Glutamatergic neuron (in vitro differentiated cells): Measurements from ENCODE around the gene GUCY1A1. TPM values are rescaled to one million over a fixed set of nuclear protein-coding genes. Genes with fewer than 3 reads are reported as not detected.

Source experiments
- DNase-seq: peaks from one replicate; pipeline ENCODE4 v3.0.0; 2022
- H3K27ac Mint-ChIP-seq: one replicate; pipeline ENCODE4 v1.8.0; 2020; ENCODE audit warnings: mild to moderate bottlenecking, mixed read lengths, inconsistent platforms; ENCODE audit not compliant: unreplicated experiment
- H3K27me3 Mint-ChIP-seq: one replicate; pipeline ENCODE4 v1.8.0; 2020; ENCODE audit warnings: mild to moderate bottlenecking, moderate library complexity, mixed read lengths, inconsistent platforms; ENCODE audit not compliant: unreplicated experiment
- H3K36me3 Mint-ChIP-seq: one replicate; pipeline ENCODE4 v1.8.0; 2020; ENCODE audit warnings: mild to moderate bottlenecking, mixed read lengths, inconsistent platforms; ENCODE audit not compliant: unreplicated experiment
- H3K4me1 Mint-ChIP-seq: one replicate; pipeline ENCODE4 v1.8.0; 2020; ENCODE audit warnings: mild to moderate bottlenecking, low read depth, mixed read lengths, inconsistent platforms; ENCODE audit not compliant: unreplicated experiment
- H3K4me3 Mint-ChIP-seq: one replicate; pipeline ENCODE4 v1.8.0; 2020; ENCODE audit warnings: mild to moderate bottlenecking, mixed read lengths, inconsistent platforms; ENCODE audit not compliant: unreplicated experiment
- H3K9me3 Mint-ChIP-seq: one replicate; pipeline ENCODE4 v1.8.0; 2020; ENCODE audit warnings: mild to moderate bottlenecking, moderate library complexity, mixed read lengths, inconsistent platforms; ENCODE audit not compliant: unreplicated experiment
- CTCF ChIP-seq: fragments of 200-600 bp; sonication (generic); IDR thresholded peaks from one replicate; pipeline ENCODE4 v1.5.0; 2021; ENCODE audit not compliant: partially characterized antibody, unreplicated experiment
- total RNA-seq: library from RNA; stranded (reverse); fragmentation: NEBNext Ultra II Directional; extraction: Animal tissue kit (Norgen Biotek cat#: 25700); gene quantifications from one replicate; pipeline ENCODE4 v1.2.1, GENCODE V29; 2021; ENCODE audit not compliant: unreplicated experiment

The GUCY1A1 gene
- total RNA-seq, 1 donor from 2014 or later, result not detected

- peak overlapping the region; percentile 50 for H3K4me3 Mint-ChIP-seq
- H3K4me1 Mint-ChIP-seq, result no peaks in the 10 kb centered on the region
- no peaks in the 10 kb centered on the region for H3K9me3 Mint-ChIP-seq
- no peak overlapping the region for H3K27ac Mint-ChIP-seq
- no peak for TF ChIP-seq CTCF
- no peaks in the 10 kb centered on the region for H3K36me3 Mint-ChIP-seq
- DNase-seq, result no peak
- H3K27me3 Mint-ChIP-seq, result peaks cover 1% of the 10 kb centered on the region
These were observed 91.2 kb downstream of the GUCY1A1 start for GRCh38 chr4:155757745-155758265.

GRCh38 chr4:155758481-155759371 lies 92.1 kb downstream of the GUCY1A1 start, which contains the start of gene GUCY1B1:
Gene GUCY1B1, plus strand, starts transcription at chr4:155759021. Its CDS starts 120 bp downstream, at chr4:155759141.
- H3K4me3 Mint-ChIP-seq, result peak within 1 kb of the TSS; percentile 71
- H3K36me3 Mint-ChIP-seq, result no peaks in the 10 kb centered on the region
- TF ChIP-seq CTCF, result no peak
- DNase-seq, result peak; percentile 89
- H3K9me3 Mint-ChIP-seq, result no peaks in the 10 kb centered on the region
- peaks cover 1% of the 10 kb centered on the region for H3K27me3 Mint-ChIP-seq
- no peaks in the 10 kb centered on the region for H3K4me1 Mint-ChIP-seq
- H3K27ac Mint-ChIP-seq, result peak within 1 kb of the TSS; percentile 28

GRCh38 chr4:155759372-155760252 lies 93.0 kb downstream of the GUCY1A1 start:
- Mint-ChIP-seq H3K4me3 (peak overlapping the region; percentile 71), H3K4me1 (no peaks in the 10 kb centered on the region), H3K9me3 (no peaks in the 10 kb centered on the region), H3K27me3 (peaks cover 1% of the 10 kb centered on the region), H3K36me3 (no peaks in the 10 kb centered on the region), H3K27ac (no peak overlapping the region)
- no peak for TF ChIP-seq CTCF
- DNase-seq, result peak; percentile 67

- no peaks in the 10 kb centered on the region for H3K4me1 Mint-ChIP-seq
- H3K36me3 Mint-ChIP-seq, result no peaks in the 10 kb centered on the region
- H3K27me3 Mint-ChIP-seq, result peaks cover 1% of the 10 kb centered on the region
- H3K4me3 Mint-ChIP-seq, result peak overlapping the region; percentile 31
- H3K9me3 Mint-ChIP-seq, result no peaks in the 10 kb centered on the region
- no peak for DNase-seq
- TF ChIP-seq CTCF, result no peak
- no peak overlapping the region for H3K27ac Mint-ChIP-seq
These were observed 94.4 kb downstream of the GUCY1A1 start for GRCh38 chr4:155761047-155761446.
